ENCODE measurements around the gene SLC66A2. TPM values are rescaled to one million over a fixed set of nuclear protein-coding genes. Genes with fewer than 3 reads are reported as not detected.
A peak's percentile ranks its signal among the peaks of the same experiment; 100 is the strongest.

Gene SLC66A2
- total RNA-seq, 1 donor from 2014 or later: 35.1 TPM

DNA sequence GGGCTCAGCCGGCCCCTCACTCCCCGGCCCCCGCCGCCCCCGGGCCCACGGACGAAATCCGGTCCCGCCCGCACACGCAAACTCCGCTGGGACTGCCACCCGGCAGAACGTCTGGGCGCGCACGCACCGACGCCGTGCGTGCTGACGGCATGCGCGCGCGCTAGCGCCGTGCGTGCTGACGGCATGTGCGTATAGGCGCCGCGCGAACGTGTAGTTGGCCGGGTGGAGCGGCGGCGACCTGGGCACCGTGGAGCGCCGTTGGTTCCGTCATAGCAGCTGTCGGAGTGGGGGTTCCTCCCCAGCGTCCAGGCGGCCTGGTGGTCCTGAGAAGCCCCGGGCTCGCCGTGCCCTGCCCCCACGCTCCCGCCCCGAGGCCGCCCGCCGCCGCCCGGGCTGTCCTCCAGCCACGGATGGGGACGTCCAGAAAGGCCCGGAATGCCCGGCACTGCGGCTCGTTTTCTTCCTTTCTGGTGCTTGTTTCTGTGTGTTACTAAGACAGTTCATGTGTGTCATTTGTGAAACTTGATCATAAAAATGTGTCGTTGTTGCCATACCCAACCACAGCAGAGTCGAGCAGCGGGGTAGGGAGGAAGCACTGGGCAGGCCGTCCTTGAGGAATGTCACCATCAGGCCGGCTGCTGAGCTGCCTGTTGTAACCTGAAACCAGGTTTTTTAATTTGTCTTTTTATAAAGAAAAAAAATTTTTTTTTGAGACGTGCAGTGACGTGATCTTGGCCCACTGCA is 37.2 kb upstream of the SLC66A2 start, which contains the start of gene TXNL4A:
TSS of gene TXNL4A (minus strand) at position 113 of the 744 bp plus-strand sequence. CDS start 171 bp downstream, outside the sequence.
- Mint-ChIP-seq H3K9me3 (ENCODE audit: unreplicated experiment) (no peaks in the 10 kb centered on the region), H3K27ac (ENCODE audit: unreplicated experiment) (peak within 1 kb of the TSS; percentile 98), H3K4me3 (ENCODE audit: unreplicated experiment) (peak within 1 kb of the TSS; percentile 91), H3K36me3 (ENCODE audit: unreplicated experiment) (peaks cover 17% of the 10 kb centered on the region), H3K4me1 (ENCODE audit: unreplicated experiment) (peaks cover 28% of the 10 kb centered on the region), H3K27me3 (ENCODE audit: unreplicated experiment) (no peaks in the 10 kb centered on the region)
- DNase-seq (ENCODE audit: extremely low spot score, unreplicated experiment): peak; percentile 95
- TF ChIP-seq, protein P1, sequence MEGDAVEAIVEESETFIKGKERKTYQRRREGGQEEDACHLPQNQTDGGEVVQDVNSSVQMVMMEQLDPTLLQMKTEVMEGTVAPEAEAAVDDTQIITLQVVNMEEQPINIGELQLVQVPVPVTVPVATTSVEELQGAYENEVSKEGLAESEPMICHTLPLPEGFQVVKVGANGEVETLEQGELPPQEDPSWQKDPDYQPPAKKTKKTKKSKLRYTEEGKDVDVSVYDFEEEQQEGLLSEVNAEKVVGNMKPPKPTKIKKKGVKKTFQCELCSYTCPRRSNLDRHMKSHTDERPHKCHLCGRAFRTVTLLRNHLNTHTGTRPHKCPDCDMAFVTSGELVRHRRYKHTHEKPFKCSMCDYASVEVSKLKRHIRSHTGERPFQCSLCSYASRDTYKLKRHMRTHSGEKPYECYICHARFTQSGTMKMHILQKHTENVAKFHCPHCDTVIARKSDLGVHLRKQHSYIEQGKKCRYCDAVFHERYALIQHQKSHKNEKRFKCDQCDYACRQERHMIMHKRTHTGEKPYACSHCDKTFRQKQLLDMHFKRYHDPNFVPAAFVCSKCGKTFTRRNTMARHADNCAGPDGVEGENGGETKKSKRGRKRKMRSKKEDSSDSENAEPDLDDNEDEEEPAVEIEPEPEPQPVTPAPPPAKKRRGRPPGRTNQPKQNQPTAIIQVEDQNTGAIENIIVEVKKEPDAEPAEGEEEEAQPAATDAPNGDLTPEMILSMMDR (IDR thresholded peaks at IDR 0.05): no peak

- TF ChIP-seq, protein P1 (IDR thresholded peaks at IDR 0.05): peak; percentile 19
- H3K4me1 Mint-ChIP-seq (ENCODE audit: unreplicated experiment): peaks cover 28% of the 10 kb centered on the region
- H3K27me3 Mint-ChIP-seq (ENCODE audit: unreplicated experiment): no peaks in the 10 kb centered on the region
- no peak for DNase-seq (ENCODE audit: extremely low spot score, unreplicated experiment)
- H3K4me3 Mint-ChIP-seq (ENCODE audit: unreplicated experiment): peak overlapping the region; percentile 91
- H3K36me3 Mint-ChIP-seq (ENCODE audit: unreplicated experiment): peaks cover 17% of the 10 kb centered on the region
- no peaks in the 10 kb centered on the region for H3K9me3 Mint-ChIP-seq (ENCODE audit: unreplicated experiment)
- peak overlapping the region; percentile 80 for H3K27ac Mint-ChIP-seq (ENCODE audit: unreplicated experiment)
Measured at GRCh38 chr18:79988071-79988450, 36.6 kb upstream of the SLC66A2 start.

DNA sequence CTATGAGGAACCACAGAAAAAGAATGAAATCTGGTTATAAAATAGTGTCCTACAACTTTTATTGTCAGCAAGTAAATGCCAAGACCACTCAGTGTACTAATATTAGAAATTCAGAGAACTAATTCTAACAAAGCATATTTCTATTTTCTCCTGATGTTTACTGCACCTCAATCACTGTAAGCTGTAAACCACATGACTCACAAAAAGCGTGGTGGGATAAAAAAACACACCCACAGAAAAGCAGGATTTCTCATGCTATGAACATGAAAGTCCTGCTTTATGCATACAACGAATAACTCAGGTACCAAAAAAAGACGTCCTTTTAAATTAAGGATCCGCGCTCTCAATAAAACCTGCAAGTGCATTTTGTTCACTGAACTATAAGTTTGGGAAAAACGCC is 36.1 kb upstream of the SLC66A2 start:
- H3K4me3 Mint-ChIP-seq (ENCODE audit: unreplicated experiment): peak overlapping the region; percentile 91

DNA sequence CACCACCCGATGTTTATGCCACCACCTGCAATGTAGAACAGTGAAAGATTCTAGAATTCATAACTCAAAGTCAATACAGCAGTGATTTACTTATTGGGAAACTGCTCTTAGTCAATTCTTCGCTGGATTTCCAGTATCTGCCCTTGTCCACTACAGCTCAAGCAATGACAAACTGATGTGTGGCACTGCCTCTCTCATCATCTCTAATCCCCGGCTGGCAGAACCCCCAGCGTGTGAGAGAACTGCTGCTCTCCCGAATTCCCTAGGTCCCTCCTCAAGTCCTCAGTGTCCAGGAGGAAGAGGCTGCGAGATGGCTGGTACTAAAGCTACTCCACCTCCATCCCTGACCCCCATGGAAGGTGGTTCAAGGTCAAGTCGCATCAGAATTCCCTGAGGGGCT is 35.3 kb upstream of the SLC66A2 start:
- no peaks in the 10 kb centered on the region for H3K27me3 Mint-ChIP-seq (ENCODE audit: unreplicated experiment)
- peak overlapping the region; percentile 80 for H3K27ac Mint-ChIP-seq (ENCODE audit: unreplicated experiment)
- H3K9me3 Mint-ChIP-seq (ENCODE audit: unreplicated experiment): no peaks in the 10 kb centered on the region
- TF ChIP-seq, protein P1 (IDR thresholded peaks at IDR 0.05): no peak
- peaks cover 32% of the 10 kb centered on the region for H3K4me1 Mint-ChIP-seq (ENCODE audit: unreplicated experiment)
- H3K36me3 Mint-ChIP-seq (ENCODE audit: unreplicated experiment): peaks cover 21% of the 10 kb centered on the region
- peak overlapping the region; percentile 91 for H3K4me3 Mint-ChIP-seq (ENCODE audit: unreplicated experiment)
- no peak for DNase-seq (ENCODE audit: extremely low spot score, unreplicated experiment)

More for the DNA sequence above, 36.1 kb upstream of the SLC66A2 start:
- peaks cover 28% of the 10 kb centered on the region for H3K4me1 Mint-ChIP-seq (ENCODE audit: unreplicated experiment)
- H3K9me3 Mint-ChIP-seq (ENCODE audit: unreplicated experiment): no peaks in the 10 kb centered on the region
- peaks cover 17% of the 10 kb centered on the region for H3K36me3 Mint-ChIP-seq (ENCODE audit: unreplicated experiment)
- no peak for DNase-seq (ENCODE audit: extremely low spot score, unreplicated experiment)
- peak overlapping the region; percentile 80 for H3K27ac Mint-ChIP-seq (ENCODE audit: unreplicated experiment)
- no peaks in the 10 kb centered on the region for H3K27me3 Mint-ChIP-seq (ENCODE audit: unreplicated experiment)
- TF ChIP-seq, protein P1 (IDR thresholded peaks at IDR 0.05): no peak

GRCh38 chr18:79985172-79985571 is 33.7 kb upstream of the SLC66A2 start:
- peaks cover 35% of the 10 kb centered on the region for H3K4me1 Mint-ChIP-seq (ENCODE audit: unreplicated experiment)
- H3K4me3 Mint-ChIP-seq (ENCODE audit: unreplicated experiment): no peak overlapping the region
- H3K9me3 Mint-ChIP-seq (ENCODE audit: unreplicated experiment): no peaks in the 10 kb centered on the region
- H3K27me3 Mint-ChIP-seq (ENCODE audit: unreplicated experiment): no peaks in the 10 kb centered on the region
- TF ChIP-seq, protein P1 (IDR thresholded peaks at IDR 0.05): no peak
- peaks cover 23% of the 10 kb centered on the region for H3K36me3 Mint-ChIP-seq (ENCODE audit: unreplicated experiment)
- no peak for DNase-seq (ENCODE audit: extremely low spot score, unreplicated experiment)
- H3K27ac Mint-ChIP-seq (ENCODE audit: unreplicated experiment): no peak overlapping the region
